ENCODE data around the gene CNOT4.

The CNOT4 gene

DNA sequence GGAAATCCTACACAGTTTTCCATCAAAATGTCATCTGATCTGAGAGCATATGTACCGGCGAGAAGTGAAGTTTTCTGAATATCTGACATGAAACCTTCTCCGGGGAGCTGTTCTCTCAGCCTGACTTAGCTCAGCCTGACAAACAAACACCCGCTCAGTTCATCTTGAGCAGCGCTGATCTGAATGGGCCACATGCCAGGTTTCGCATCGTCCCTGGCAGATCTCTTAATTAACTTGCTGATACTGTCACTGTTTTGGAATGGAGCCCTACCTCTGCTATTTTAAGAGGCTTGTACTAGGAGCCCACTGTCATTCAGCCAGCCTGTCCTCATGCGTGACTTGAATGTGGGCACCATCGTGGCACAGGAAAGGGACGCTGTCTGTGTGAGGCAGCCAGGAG lies 167.0 kb downstream of the CNOT4 start:
- TF ChIP-seq, protein P1, sequence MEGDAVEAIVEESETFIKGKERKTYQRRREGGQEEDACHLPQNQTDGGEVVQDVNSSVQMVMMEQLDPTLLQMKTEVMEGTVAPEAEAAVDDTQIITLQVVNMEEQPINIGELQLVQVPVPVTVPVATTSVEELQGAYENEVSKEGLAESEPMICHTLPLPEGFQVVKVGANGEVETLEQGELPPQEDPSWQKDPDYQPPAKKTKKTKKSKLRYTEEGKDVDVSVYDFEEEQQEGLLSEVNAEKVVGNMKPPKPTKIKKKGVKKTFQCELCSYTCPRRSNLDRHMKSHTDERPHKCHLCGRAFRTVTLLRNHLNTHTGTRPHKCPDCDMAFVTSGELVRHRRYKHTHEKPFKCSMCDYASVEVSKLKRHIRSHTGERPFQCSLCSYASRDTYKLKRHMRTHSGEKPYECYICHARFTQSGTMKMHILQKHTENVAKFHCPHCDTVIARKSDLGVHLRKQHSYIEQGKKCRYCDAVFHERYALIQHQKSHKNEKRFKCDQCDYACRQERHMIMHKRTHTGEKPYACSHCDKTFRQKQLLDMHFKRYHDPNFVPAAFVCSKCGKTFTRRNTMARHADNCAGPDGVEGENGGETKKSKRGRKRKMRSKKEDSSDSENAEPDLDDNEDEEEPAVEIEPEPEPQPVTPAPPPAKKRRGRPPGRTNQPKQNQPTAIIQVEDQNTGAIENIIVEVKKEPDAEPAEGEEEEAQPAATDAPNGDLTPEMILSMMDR (IDR thresholded peaks at IDR 0.05; ENCODE audit: low read depth, low read length): no peak
- no peak for DNase-seq (ENCODE audit: extremely low read depth, low read depth)

- TF ChIP-seq, protein P1 (IDR thresholded peaks at IDR 0.05; ENCODE audit: low read depth, low read length): no peak
- DNase-seq (ENCODE audit: extremely low read depth, low read depth): no peak
Measured at GRCh38 chr7:135341049-135341448, 168.9 kb downstream of the CNOT4 start.

GRCh38 chr7:135337977-135338550 lies 171.8 kb downstream of the CNOT4 start:
- TF ChIP-seq, protein P1 (IDR thresholded peaks at IDR 0.05; ENCODE audit: low read depth, low read length): no peak
- no peak for DNase-seq (ENCODE audit: extremely low read depth, low read depth)

DNA sequence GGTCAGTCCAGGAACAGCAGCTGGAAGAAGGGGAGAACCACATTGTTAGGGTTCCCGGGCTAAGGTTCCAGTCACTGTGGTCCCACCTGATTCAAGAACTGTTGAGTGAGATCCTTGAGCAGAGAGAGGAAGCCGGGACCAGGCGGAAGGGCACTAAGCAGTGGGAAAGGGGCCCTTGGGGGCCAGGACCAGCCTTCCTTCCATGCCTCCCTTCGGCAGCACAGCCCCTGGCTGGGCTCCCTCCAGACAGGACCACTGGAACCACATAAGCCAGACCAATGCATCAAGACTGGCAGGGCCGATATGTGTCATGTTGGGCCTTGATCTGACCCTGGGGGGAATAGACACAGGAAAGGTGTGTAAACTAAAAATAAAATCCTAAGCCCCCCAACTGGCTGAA lies 172.4 kb downstream of the CNOT4 start:
- no peak for DNase-seq (ENCODE audit: extremely low read depth, low read depth)
- TF ChIP-seq, protein P1 (IDR thresholded peaks at IDR 0.05; ENCODE audit: low read depth, low read length): no peak

GRCh38 chr7:135335628-135336139 lies 174.2 kb downstream of the CNOT4 start:
- TF ChIP-seq, protein P1 (IDR thresholded peaks at IDR 0.05; ENCODE audit: low read depth, low read length): no peak; the same call in 1 of the 2 replicates
- no peak for DNase-seq (ENCODE audit: extremely low read depth, low read depth)

- TF ChIP-seq, protein P1 (IDR thresholded peaks at IDR 0.05; ENCODE audit: low read depth, low read length): no peak
- DNase-seq (ENCODE audit: extremely low read depth, low read depth): no peak
Measured at GRCh38 chr7:135334830-135335543, 174.9 kb downstream of the CNOT4 start.

GRCh38 chr7:135333946-135334345 lies 176.0 kb downstream of the CNOT4 start:
- no peak for DNase-seq (ENCODE audit: extremely low read depth, low read depth)
- TF ChIP-seq, protein P1 (IDR thresholded peaks at IDR 0.05; ENCODE audit: low read depth, low read length): no peak

All from AG09319 (cell line).